Measurements from ENCODE around the gene ACP4.
"Not testable (repeated sequence)": the region's sequence is repeated elsewhere in the genome, so short reads cannot be mapped to it uniquely, and the experiment has no call there.

DNA sequence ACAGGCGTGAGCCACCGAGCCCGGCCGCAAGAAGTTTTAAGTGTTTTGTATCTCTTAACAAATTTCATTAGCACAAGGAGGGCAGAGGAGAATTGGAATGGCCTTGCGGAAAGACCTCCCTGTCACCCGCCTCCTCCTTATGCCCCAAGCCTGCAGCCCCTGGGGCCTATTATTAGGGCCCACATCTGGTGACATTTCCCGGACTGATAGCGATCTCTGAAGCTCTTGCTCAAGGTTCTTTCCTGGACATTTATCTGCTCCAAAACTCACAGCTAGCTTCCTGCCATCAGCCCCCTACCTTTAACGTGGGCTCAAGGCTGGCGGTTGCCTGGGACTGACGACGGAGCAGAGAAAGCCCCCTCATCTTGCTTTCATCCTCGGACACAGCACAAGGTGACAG is 26.7 kb upstream of the ACP4 start:
- TF ChIP-seq, protein P1, sequence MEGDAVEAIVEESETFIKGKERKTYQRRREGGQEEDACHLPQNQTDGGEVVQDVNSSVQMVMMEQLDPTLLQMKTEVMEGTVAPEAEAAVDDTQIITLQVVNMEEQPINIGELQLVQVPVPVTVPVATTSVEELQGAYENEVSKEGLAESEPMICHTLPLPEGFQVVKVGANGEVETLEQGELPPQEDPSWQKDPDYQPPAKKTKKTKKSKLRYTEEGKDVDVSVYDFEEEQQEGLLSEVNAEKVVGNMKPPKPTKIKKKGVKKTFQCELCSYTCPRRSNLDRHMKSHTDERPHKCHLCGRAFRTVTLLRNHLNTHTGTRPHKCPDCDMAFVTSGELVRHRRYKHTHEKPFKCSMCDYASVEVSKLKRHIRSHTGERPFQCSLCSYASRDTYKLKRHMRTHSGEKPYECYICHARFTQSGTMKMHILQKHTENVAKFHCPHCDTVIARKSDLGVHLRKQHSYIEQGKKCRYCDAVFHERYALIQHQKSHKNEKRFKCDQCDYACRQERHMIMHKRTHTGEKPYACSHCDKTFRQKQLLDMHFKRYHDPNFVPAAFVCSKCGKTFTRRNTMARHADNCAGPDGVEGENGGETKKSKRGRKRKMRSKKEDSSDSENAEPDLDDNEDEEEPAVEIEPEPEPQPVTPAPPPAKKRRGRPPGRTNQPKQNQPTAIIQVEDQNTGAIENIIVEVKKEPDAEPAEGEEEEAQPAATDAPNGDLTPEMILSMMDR (IDR thresholded peaks at IDR 0.05; ENCODE audit: low read length), result not testable (repeated sequence)
- not testable (repeated sequence) for TF ChIP-seq EZH2 (optimal IDR thresholded peaks at IDR 0.05; ENCODE audit: low read depth, low read length); EZH2phosphoT487 (IDR thresholded peaks at IDR 0.05; ENCODE audit: low read length)

All from MM.1S (cell line).